SK-N-SH treated with all-trans-retinoic acid at 6 μM for 48 hours (cell line): ENCODE measurements around the gene CHSY3.

ENCODE experiments used
- ATAC-seq: fragments of 200-7000 bp; cut with Tn5 transposase; 3 replicates; pipeline ENCODE4 v1.9.1; 2020; ENCODE audit warnings: mild to moderate bottlenecking, moderate library complexity
- ARNTL ChIP-seq: fragments of 450-650 bp; formaldehyde crosslinking; IDR thresholded peaks from 2 replicates; pipeline ENCODE4 v1.5.0; 2020; ENCODE audit warnings: low read depth, mild to moderate bottlenecking, moderate library complexity, borderline replicate concordance
- BACH2 ChIP-seq: fragments of 250-450 bp; sonication (Bioruptor Pico); IDR thresholded peaks from 2 replicates; pipeline ENCODE4 v1.9.0; 2021; ENCODE audit warnings: mild to moderate bottlenecking, borderline replicate concordance
- CSDC2 ChIP-seq: fragments of 250-450 bp; sonication (Bioruptor Pico); IDR thresholded peaks from 2 replicates; pipeline ENCODE4 v1.5.0; 2020; ENCODE audit warnings: mild to moderate bottlenecking, moderate library complexity
- ESRRG ChIP-seq: fragments of 250-450 bp; sonication (Bioruptor Pico); IDR thresholded peaks from 2 replicates; pipeline ENCODE4 v1.6.1; 2021; ENCODE audit warnings: mild to moderate bottlenecking
- GLIS3 ChIP-seq: fragments of 250-450 bp; sonication (Bioruptor Pico); IDR thresholded peaks from 2 replicates; pipeline ENCODE4 v1.5.0; 2020; ENCODE audit warnings: mild to moderate bottlenecking, moderate library complexity
- OSR1 ChIP-seq: fragments of 250-450 bp; sonication (Bioruptor Pico); IDR thresholded peaks from 2 replicates; pipeline ENCODE4 v1.8.0; 2022; ENCODE audit warnings: moderate library complexity, mild to moderate bottlenecking, inconsistent platforms
- POU6F1 ChIP-seq: fragments of 250-450 bp; sonication (Bioruptor Pico); IDR thresholded peaks from 2 replicates; pipeline ENCODE4 v1.8.0; 2021; ENCODE audit warnings: low read depth, mild to moderate bottlenecking, moderate library complexity, borderline replicate concordance
- RARB ChIP-seq: fragments of 250-450 bp; sonication (Bioruptor Pico); IDR thresholded peaks from 2 replicates; pipeline ENCODE4 v1.8.0; 2021; ENCODE audit warnings: mild to moderate bottlenecking, moderate library complexity
- SNAI2 ChIP-seq: fragments of 250-450 bp; sonication (Bioruptor Pico); IDR thresholded peaks from 2 replicates; pipeline ENCODE4 v1.5.0; 2020; ENCODE audit warnings: mild to moderate bottlenecking, moderate library complexity
- TCF4 ChIP-seq: fragments of 250-450 bp; sonication (Bioruptor Pico); IDR thresholded peaks from 2 replicates; pipeline ENCODE4 v1.8.0; 2021; ENCODE audit warnings: mild to moderate bottlenecking, moderate library complexity, borderline replicate concordance
- TOX ChIP-seq: fragments of 250-450 bp; sonication (Bioruptor Pico); IDR thresholded peaks from 2 replicates; pipeline ENCODE4 v1.8.0; 2021; ENCODE audit warnings: mild to moderate bottlenecking, moderate library complexity, borderline replicate concordance
- ZC3H10 ChIP-seq: fragments of 250-450 bp; sonication (Bioruptor Pico); IDR thresholded peaks from 2 replicates; pipeline ENCODE4 v1.5.1; 2021; ENCODE audit warnings: mild to moderate bottlenecking, moderate library complexity
- ZFP3 ChIP-seq: fragments of 250-450 bp; sonication (Bioruptor Pico); IDR thresholded peaks from 2 replicates; pipeline ENCODE4 v1.5.0; 2020; ENCODE audit warnings: mild to moderate bottlenecking, moderate library complexity
- ZFP30 ChIP-seq: fragments of 450-650 bp; formaldehyde crosslinking; IDR thresholded peaks from 2 replicates; pipeline ENCODE4 v1.5.0; 2022; ENCODE audit warnings: mild to moderate bottlenecking, moderate library complexity
- ZNF565 ChIP-seq: fragments of 450-650 bp; formaldehyde crosslinking; conservative IDR thresholded peaks from 2 replicates; pipeline ENCODE4 v1.5.0; 2020; ENCODE audit warnings: low read depth, mild to moderate bottlenecking, moderate library complexity
- ZNF70 ChIP-seq: fragments of 450-650 bp; formaldehyde crosslinking; IDR thresholded peaks from 2 replicates; pipeline ENCODE4 v1.5.0; 2020; ENCODE audit warnings: mild to moderate bottlenecking, moderate library complexity
- ZNF8 ChIP-seq: fragments of 450-650 bp; formaldehyde crosslinking; IDR thresholded peaks from 2 replicates; pipeline ENCODE4 v1.5.0; 2020; ENCODE audit warnings: mild to moderate bottlenecking, moderate library complexity
- TF ChIP-seq, protein P1 (sequence below): fragments of 250-450 bp; sonication (Bioruptor Pico); IDR thresholded peaks from 2 replicates; pipeline ENCODE4 v1.5.1; 2020; ENCODE audit warnings: low read depth, mild to moderate bottlenecking, moderate library complexity
- TF ChIP-seq, protein P2 (sequence below): fragments of 250-450 bp; sonication (Bioruptor Pico); IDR thresholded peaks from 2 replicates; pipeline ENCODE4 v1.8.0; 2020; ENCODE audit warnings: mild to moderate bottlenecking, moderate library complexity, borderline replicate concordance

CHSY3 gene

DNA sequence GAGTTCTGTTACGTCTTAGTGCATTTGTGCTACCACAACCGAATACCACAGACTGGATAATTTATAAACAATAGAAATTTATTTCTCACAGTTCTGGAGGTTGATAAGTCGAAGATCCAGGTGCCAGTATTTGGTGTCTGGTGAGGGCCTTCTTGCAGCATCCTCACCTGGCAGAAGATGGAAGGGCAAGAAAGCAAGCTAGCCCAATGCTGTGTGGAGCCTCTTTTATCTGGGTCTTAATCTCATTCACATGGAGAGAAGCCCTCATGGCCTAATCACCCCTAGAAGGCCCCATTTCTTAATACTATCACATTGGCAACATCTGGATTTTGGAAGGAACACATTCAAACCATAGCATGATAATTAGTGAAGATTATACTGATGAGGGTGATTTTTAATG, 159.3 kb downstream of the CHSY3 start:
- TF ChIP-seq GLIS3 (CRISPR knock-in tag) (no peak), POU6F1 (CRISPR knock-in tag) (no peak), ZC3H10 (no peak), ZFP30 (CRISPR knock-in tag) (no peak), TCF4 (CRISPR knock-in tag) (no peak), OSR1 (CRISPR knock-in tag) (no peak), CSDC2 (CRISPR knock-in tag) (no peak), ZNF565 (no peak), ESRRG (no peak), ZNF70 (CRISPR knock-in tag) (no peak)
- TF ChIP-seq, all 23 proteins: peak for 0
- ATAC-seq, result no peak

- ATAC-seq, result no peak
- TF ChIP-seq BACH2 (no peak), ZNF565 (no peak), TCF4 (CRISPR knock-in tag) (no peak), RARB (CRISPR knock-in tag) (no peak), ZFP3 (CRISPR knock-in tag) (no peak), ARNTL (CRISPR knock-in tag) (no peak), SNAI2 (CRISPR knock-in tag) (no peak), ZFP30 (CRISPR knock-in tag) (no peak)
- TF ChIP-seq, protein P1, sequence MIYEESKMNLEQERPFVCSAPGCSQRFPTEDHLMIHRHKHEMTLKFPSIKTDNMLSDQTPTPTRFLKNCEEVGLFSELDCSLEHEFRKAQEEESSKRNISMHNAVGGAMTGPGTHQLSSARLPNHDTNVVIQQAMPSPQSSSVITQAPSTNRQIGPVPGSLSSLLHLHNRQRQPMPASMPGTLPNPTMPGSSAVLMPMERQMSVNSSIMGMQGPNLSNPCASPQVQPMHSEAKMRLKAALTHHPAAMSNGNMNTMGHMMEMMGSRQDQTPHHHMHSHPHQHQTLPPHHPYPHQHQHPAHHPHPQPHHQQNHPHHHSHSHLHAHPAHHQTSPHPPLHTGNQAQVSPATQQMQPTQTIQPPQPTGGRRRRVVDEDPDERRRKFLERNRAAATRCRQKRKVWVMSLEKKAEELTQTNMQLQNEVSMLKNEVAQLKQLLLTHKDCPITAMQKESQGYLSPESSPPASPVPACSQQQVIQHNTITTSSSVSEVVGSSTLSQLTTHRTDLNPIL (CRISPR knock-in tag), result no peak
- TF ChIP-seq, protein P2, sequence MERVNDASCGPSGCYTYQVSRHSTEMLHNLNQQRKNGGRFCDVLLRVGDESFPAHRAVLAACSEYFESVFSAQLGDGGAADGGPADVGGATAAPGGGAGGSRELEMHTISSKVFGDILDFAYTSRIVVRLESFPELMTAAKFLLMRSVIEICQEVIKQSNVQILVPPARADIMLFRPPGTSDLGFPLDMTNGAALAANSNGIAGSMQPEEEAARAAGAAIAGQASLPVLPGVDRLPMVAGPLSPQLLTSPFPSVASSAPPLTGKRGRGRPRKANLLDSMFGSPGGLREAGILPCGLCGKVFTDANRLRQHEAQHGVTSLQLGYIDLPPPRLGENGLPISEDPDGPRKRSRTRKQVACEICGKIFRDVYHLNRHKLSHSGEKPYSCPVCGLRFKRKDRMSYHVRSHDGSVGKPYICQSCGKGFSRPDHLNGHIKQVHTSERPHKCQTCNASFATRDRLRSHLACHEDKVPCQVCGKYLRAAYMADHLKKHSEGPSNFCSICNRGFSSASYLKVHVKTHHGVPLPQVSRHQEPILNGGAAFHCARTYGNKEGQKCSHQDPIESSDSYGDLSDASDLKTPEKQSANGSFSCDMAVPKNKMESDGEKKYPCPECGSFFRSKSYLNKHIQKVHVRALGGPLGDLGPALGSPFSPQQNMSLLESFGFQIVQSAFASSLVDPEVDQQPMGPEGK (CRISPR knock-in tag), result no peak
- TF ChIP-seq, all 23 proteins: peak for 0
These were observed 160.2 kb downstream of the CHSY3 start for GRCh38 chr5:130064484-130064883.

DNA sequence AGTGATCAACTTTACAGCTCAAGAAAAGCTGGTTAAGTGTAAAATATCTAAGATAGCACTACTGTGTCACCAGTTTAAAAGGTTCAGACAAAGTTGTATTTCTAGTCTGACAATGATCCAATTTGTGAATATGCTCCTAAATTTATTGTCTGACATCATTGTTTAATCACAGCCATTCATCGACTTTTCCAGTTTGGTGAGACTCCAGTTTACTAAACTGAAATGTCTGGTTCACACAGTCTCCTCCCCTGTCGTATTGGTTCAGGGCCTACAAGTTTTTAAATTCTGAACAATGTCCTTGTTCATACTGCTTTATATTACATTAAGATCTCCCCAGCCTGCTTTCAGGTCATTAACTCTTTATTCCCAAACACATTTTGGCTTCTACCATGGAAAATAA, 161.4 kb downstream of the CHSY3 start:
- TF ChIP-seq CSDC2 (CRISPR knock-in tag), result no peak
- ATAC-seq, result no peak

GRCh38 chr5:130066644-130067043, 162.4 kb downstream of the CHSY3 start:
- TF ChIP-seq CSDC2 (CRISPR knock-in tag) (no peak), ESRRG (no peak), TOX (CRISPR knock-in tag) (no peak), RARB (CRISPR knock-in tag) (no peak), TCF4 (CRISPR knock-in tag) (no peak), SNAI2 (CRISPR knock-in tag) (no peak), ZNF565 (no peak), ZNF70 (CRISPR knock-in tag) (no peak), OSR1 (CRISPR knock-in tag) (no peak), ZFP3 (CRISPR knock-in tag) (no peak), ZNF8 (CRISPR knock-in tag) (no peak)
- TF ChIP-seq, protein P1 (CRISPR knock-in tag), result no peak
- TF ChIP-seq, protein P2 (CRISPR knock-in tag), result no peak
- ATAC-seq, result no peak
